ENCODE measurements around the gene ACACB. TPM values are rescaled to one million over a fixed set of nuclear protein-coding genes. Genes with fewer than 3 reads are reported as not detected.

ACACB gene
- polyA plus RNA-seq, 1 donor from 2014 or later = 0.22 TPM

- H3F3A ChIP-seq (ENCODE audit: insufficient read depth, low read length, poor library complexity, severe bottlenecking) = no peaks in the 10 kb centered on the region
- H3K4me2 ChIP-seq (ENCODE audit: low read length) = peak overlapping the region; percentile 51
- TF ChIP-seq MXI1 (conservative IDR thresholded peaks at IDR 0.05; ENCODE audit: poor library complexity, severe bottlenecking) (no peak), EZH2 (IDR thresholded peaks at IDR 0.05; ENCODE audit: borderline replicate concordance, insufficient read depth, low read length, poor library complexity, severe bottlenecking) (no peak), TAF1 (IDR thresholded peaks at IDR 0.05; ENCODE audit: low read depth) (no peak), POLR2AphosphoS5 (IDR thresholded peaks at IDR 0.05) (no peak), SMC3 (conservative IDR thresholded peaks at IDR 0.05; ENCODE audit: poor library complexity) (no peak), EP300 (conservative IDR thresholded peaks at IDR 0.05; ENCODE audit: poor library complexity, severe bottlenecking) (no peak), RAD21 (conservative IDR thresholded peaks at IDR 0.05) (no peak)
- TF ChIP-seq, protein P1, sequence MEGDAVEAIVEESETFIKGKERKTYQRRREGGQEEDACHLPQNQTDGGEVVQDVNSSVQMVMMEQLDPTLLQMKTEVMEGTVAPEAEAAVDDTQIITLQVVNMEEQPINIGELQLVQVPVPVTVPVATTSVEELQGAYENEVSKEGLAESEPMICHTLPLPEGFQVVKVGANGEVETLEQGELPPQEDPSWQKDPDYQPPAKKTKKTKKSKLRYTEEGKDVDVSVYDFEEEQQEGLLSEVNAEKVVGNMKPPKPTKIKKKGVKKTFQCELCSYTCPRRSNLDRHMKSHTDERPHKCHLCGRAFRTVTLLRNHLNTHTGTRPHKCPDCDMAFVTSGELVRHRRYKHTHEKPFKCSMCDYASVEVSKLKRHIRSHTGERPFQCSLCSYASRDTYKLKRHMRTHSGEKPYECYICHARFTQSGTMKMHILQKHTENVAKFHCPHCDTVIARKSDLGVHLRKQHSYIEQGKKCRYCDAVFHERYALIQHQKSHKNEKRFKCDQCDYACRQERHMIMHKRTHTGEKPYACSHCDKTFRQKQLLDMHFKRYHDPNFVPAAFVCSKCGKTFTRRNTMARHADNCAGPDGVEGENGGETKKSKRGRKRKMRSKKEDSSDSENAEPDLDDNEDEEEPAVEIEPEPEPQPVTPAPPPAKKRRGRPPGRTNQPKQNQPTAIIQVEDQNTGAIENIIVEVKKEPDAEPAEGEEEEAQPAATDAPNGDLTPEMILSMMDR (IDR thresholded peaks at IDR 0.05; ENCODE audit: poor library complexity, severe bottlenecking) = no peak
- TF ChIP-seq, protein P2, sequence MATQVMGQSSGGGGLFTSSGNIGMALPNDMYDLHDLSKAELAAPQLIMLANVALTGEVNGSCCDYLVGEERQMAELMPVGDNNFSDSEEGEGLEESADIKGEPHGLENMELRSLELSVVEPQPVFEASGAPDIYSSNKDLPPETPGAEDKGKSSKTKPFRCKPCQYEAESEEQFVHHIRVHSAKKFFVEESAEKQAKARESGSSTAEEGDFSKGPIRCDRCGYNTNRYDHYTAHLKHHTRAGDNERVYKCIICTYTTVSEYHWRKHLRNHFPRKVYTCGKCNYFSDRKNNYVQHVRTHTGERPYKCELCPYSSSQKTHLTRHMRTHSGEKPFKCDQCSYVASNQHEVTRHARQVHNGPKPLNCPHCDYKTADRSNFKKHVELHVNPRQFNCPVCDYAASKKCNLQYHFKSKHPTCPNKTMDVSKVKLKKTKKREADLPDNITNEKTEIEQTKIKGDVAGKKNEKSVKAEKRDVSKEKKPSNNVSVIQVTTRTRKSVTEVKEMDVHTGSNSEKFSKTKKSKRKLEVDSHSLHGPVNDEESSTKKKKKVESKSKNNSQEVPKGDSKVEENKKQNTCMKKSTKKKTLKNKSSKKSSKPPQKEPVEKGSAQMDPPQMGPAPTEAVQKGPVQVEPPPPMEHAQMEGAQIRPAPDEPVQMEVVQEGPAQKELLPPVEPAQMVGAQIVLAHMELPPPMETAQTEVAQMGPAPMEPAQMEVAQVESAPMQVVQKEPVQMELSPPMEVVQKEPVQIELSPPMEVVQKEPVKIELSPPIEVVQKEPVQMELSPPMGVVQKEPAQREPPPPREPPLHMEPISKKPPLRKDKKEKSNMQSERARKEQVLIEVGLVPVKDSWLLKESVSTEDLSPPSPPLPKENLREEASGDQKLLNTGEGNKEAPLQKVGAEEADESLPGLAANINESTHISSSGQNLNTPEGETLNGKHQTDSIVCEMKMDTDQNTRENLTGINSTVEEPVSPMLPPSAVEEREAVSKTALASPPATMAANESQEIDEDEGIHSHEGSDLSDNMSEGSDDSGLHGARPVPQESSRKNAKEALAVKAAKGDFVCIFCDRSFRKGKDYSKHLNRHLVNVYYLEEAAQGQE (IDR thresholded peaks at IDR 0.05; ENCODE audit: borderline replicate concordance) = no peak
- H4K20me1 ChIP-seq (ENCODE audit: insufficient read depth) = no peaks in the 10 kb centered on the region
- H3K4me3 ChIP-seq (ENCODE audit: low read length) = peak overlapping the region; percentile 67
- no peaks in the 10 kb centered on the region for H3K79me2 ChIP-seq (replicated peaks; ENCODE audit: insufficient read depth, low read length)
- H3K36me3 ChIP-seq (ENCODE audit: insufficient read depth, low read length) = no peaks in the 10 kb centered on the region
- H3K9me3 ChIP-seq (ENCODE audit: low read length) = no peaks in the 10 kb centered on the region
- H3K27me3 ChIP-seq (ENCODE audit: insufficient read depth, low read depth, low read length) = peaks cover 32% of the 10 kb centered on the region
- no peaks in the 10 kb centered on the region for H3K9me2 ChIP-seq (ENCODE audit: insufficient read depth, low read length)
- no peak overlapping the region for H3K9ac ChIP-seq (ENCODE audit: low read length)
- H3K27ac ChIP-seq (ENCODE audit: low read length) = no peak overlapping the region
- H2AFZ ChIP-seq (ENCODE audit: low read depth, low read length) = no peak overlapping the region
These were observed 193.2 kb downstream of the ACACB start for GRCh38 chr12:109309381-109310246.

DNA sequence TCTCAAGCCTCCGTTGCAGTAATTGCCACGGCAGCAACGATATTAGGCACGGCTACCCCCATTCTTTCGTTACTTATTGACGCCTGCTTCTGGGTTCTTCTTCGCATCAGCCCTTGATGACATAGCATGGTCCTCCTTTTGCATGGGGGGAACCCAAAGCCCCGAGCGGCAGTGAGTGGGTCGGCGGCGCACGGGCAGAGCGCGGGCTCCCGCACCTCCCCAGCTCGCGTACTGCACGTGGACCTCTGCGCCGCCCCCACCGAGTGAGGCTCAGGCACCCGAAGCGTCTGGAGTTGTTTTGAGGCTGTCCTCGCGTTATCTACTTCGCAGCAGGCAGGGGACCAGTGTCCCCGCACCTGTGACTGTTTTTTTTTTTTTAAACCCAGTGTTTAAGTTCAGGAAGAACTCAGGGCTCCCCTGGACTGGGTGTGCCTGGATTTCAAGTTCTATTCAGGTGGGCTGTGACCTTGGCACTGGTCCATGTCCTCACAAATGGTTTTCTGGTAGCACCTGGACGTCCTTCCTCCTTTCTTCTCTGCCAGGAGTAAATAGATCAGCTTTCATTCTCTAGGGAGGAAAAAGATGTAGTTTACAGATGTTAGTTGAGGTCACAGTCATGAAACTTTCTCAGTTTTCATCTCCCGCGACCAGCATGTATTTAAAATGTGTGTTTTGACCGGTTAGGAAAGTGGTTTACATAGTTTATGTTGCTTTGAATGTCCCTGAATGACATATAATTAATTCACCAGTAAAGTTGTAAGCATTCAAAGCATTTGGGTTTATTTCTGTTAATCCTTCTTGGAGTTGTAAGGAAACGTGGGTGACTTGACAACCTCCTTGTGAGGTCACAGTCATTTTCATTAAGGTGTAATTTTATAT, 194.1 kb downstream of the ACACB start:
- Histone ChIP-seq H3K9me2 (ENCODE audit: insufficient read depth, low read length) (no peaks in the 10 kb centered on the region), H3K9me3 (ENCODE audit: low read length) (no peaks in the 10 kb centered on the region), H3F3A (ENCODE audit: insufficient read depth, low read length, poor library complexity, severe bottlenecking) (no peaks in the 10 kb centered on the region), H3K36me3 (ENCODE audit: insufficient read depth, low read length) (no peaks in the 10 kb centered on the region), H3K4me3 (ENCODE audit: low read length) (peak overlapping the region; percentile 67), H3K4me2 (ENCODE audit: low read length) (peak overlapping the region; percentile 51), H3K27me3 (ENCODE audit: insufficient read depth, low read depth, low read length) (peaks cover 32% of the 10 kb centered on the region), H2AFZ (ENCODE audit: low read depth, low read length) (no peak overlapping the region), H3K9ac (ENCODE audit: low read length) (no peak overlapping the region), H4K20me1 (ENCODE audit: insufficient read depth) (no peaks in the 10 kb centered on the region), H3K79me2 (replicated peaks; ENCODE audit: insufficient read depth, low read length) (no peaks in the 10 kb centered on the region), H3K27ac (ENCODE audit: low read length) (no peak overlapping the region)
- no peak for TF ChIP-seq MXI1 (conservative IDR thresholded peaks at IDR 0.05; ENCODE audit: poor library complexity, severe bottlenecking)
- no peak for TF ChIP-seq EZH2 (IDR thresholded peaks at IDR 0.05; ENCODE audit: borderline replicate concordance, insufficient read depth, low read length, poor library complexity, severe bottlenecking)
- TF ChIP-seq SMC3 (conservative IDR thresholded peaks at IDR 0.05; ENCODE audit: poor library complexity) = no peak
- peak; percentile 23 for TF ChIP-seq POLR2AphosphoS5 (IDR thresholded peaks at IDR 0.05)

Other genes starting within 250 kb of the ACACB start
- not detected in 2 replicates for gene DAO, start 236.5 kb upstream of the ACACB start, polyA plus RNA-seq
- 41.3 and 47.4 TPM in 2 replicates for gene SVOP, start 95.5 kb upstream of the ACACB start, polyA plus RNA-seq
- gene USP30, start 64.0 kb upstream of the ACACB start, polyA plus RNA-seq = 37.2 and 40.6 TPM in 2 replicates
- 44.0 and 51.8 TPM in 2 replicates for gene ALKBH2, start 23.1 kb upstream of the ACACB start, polyA plus RNA-seq
- 38.4 and 42.5 TPM in 2 replicates for gene UNG, start 19.0 kb upstream of the ACACB start, polyA plus RNA-seq
- 0.14 and 0.30 TPM in 2 replicates for gene FOXN4, start 192.7 kb downstream of the ACACB start, polyA plus RNA-seq
- 9.2 and 10.6 TPM in 2 replicates for gene MYO1H, start 231.3 kb downstream of the ACACB start, polyA plus RNA-seq

All from neural cell (in vitro differentiated cells).